Measurements from ENCODE around the gene PPFIA1. TPM values are rescaled to one million over a fixed set of nuclear protein-coding genes. Genes with fewer than 3 reads are reported as not detected.

Gene PPFIA1
- polyA plus RNA-seq, 1 experiment, result 62.7 TPM

- POLR2A ChIA-PET, result no interaction called here
- CTCF ChIA-PET, result interaction anchor here (0.8 kb wide), 1 partner anchor 12 kb away, joined by 3 read pairs; no protein-coding TSS in a partner anchor
- DNase-seq (ENCODE audit: low read depth), result no peak
- H3K4me3 ChIP-seq (ENCODE audit: low read depth, low read length), result no peak overlapping the region
- no peaks in the 10 kb centered on the region for H3K27me3 ChIP-seq (ENCODE audit: control insufficient read depth, insufficient read depth, low read length)
- TF ChIP-seq CTCF (IDR thresholded peaks at IDR 0.05; ENCODE audit: insufficient read depth, low read depth, low read length), result no peak
- H3K36me3 ChIP-seq (ENCODE audit: control insufficient read depth, insufficient read depth, low read length), result no peaks in the 10 kb centered on the region
Observed at GRCh38 chr11:70313945-70314344, 43.5 kb downstream of the PPFIA1 start.

DNA sequence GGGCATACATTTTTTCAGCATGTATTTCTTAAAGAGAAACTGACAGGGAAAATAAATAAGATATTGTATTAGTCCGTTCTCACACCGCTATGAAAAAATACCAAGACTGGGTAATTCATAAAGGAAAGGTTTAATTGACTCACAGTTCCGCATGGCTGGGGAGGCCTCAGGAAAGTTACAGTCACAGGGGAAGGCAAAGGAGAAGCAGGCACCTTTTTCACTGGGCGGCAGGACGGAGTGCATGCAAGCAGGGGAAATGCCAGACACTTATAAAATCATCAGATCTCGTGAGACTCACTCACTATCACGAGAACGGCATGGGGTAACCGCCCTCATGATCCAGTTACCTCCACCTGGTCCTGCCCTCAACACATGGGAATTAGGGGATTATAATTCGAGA lies 44.2 kb downstream of the PPFIA1 start:
- CTCF ChIA-PET, result no interaction called here
- Histone ChIP-seq H3K36me3 (ENCODE audit: control insufficient read depth, insufficient read depth, low read length) (no peaks in the 10 kb centered on the region), H3K4me3 (ENCODE audit: low read depth, low read length) (no peak overlapping the region), H3K27me3 (ENCODE audit: control insufficient read depth, insufficient read depth, low read length) (no peaks in the 10 kb centered on the region)
- no peak for DNase-seq (ENCODE audit: low read depth)
- no peak for TF ChIP-seq CTCF (IDR thresholded peaks at IDR 0.05; ENCODE audit: insufficient read depth, low read depth, low read length)
- POLR2A ChIA-PET, result no interaction called here

DNA sequence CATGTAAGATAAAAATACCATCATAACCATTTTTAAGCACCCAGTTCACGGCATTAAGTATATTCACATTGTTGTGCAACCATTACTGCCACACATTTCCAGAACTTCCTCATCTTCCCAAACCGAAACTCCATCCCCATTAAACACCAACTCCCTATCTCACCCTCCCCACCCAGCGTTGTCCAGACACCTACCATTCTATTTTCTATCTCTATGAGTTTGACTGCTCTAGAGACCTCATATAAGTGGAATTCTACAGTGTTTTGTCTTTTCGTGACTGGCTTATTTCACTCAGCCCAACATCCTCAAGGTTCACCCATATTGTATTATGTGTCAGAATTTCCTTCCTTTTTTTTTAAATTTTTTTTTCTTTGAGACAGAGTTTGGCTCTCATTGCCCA lies 45.2 kb downstream of the PPFIA1 start:
- TF ChIP-seq CTCF (IDR thresholded peaks at IDR 0.05; ENCODE audit: insufficient read depth, low read depth, low read length), result no peak
- H3K27me3 ChIP-seq (ENCODE audit: control insufficient read depth, insufficient read depth, low read length), result no peaks in the 10 kb centered on the region
- ChIA-PET POLR2A (no interaction called here), CTCF (no interaction called here)
- H3K36me3 ChIP-seq (ENCODE audit: control insufficient read depth, insufficient read depth, low read length), result no peaks in the 10 kb centered on the region
- DNase-seq (ENCODE audit: low read depth), result no peak
- H3K4me3 ChIP-seq (ENCODE audit: low read depth, low read length), result no peak overlapping the region

DNA sequence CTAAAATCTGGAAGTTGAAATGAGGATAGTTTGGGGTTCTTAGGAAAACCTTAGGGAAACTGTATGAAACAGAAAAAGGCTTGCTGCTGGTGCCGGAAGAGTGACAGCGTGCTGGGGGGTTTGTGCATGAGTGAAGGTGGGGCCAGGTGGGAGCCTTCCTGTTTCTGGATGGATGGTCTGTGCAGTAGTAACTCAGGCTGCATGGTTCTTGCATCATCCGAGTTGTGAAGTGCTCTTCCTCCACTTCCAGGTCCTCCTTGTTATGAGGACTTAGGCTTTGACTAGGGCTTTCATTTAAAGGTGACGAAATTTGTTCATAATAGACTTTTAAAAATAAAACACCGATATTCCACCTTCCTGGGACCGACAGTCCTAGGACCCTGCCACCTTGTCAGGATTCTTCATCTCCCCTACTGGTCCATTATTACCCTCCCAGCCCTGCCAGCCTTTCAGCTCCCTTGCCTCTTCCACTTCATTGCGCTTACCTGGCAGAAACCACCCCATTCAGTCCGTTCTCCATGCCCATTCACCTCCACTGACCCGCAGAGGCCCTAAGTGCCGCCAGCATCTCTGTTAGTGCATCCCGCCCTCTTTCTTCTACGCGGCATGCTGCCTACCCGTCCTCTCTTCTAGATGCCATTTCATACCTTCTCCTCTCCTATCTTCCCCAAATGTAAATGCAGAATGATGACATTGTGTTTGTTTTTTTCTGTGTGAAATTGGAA lies 47.3 kb downstream of the PPFIA1 start:
- ChIA-PET POLR2A (interaction anchor here (0.5 kb wide), 1 partner anchor 15 kb away, joined by 10 read pairs; no protein-coding TSS in a partner anchor), CTCF (no interaction called here)
- H3K36me3 ChIP-seq (ENCODE audit: control insufficient read depth, insufficient read depth, low read length), result no peaks in the 10 kb centered on the region

More for the DNA sequence above, 47.3 kb downstream of the PPFIA1 start:
- Histone ChIP-seq H3K27me3 (ENCODE audit: control insufficient read depth, insufficient read depth, low read length) (no peaks in the 10 kb centered on the region), H3K4me3 (ENCODE audit: low read depth, low read length) (no peak overlapping the region)
- no peak for TF ChIP-seq CTCF (IDR thresholded peaks at IDR 0.05; ENCODE audit: insufficient read depth, low read depth, low read length)
- no peak for DNase-seq (ENCODE audit: low read depth)
